Rectal smooth muscle tissue (tissue), 1 donor: ENCODE measurements around the gene BRMS1L.

Experiments used
- H3K27ac ChIP-seq: one replicate; pipeline ENCODE4 v1.7.0; 2013; ENCODE audit warnings: low read depth, low read length, inconsistent platforms
- H3K27me3 ChIP-seq: one replicate; pipeline ENCODE4 v1.7.0; 2013; ENCODE audit warnings: low read length; ENCODE audit not compliant: control insufficient read depth, insufficient read depth
- H3K36me3 ChIP-seq: one replicate; pipeline ENCODE4 v1.7.0; 2013; ENCODE audit warnings: low read length; ENCODE audit not compliant: control insufficient read depth, insufficient read depth
- H3K4me1 ChIP-seq: one replicate; pipeline ENCODE4 v1.7.0; 2013; ENCODE audit warnings: low read length; ENCODE audit not compliant: control insufficient read depth, insufficient read depth
- H3K4me3 ChIP-seq: one replicate; pipeline ENCODE4 v1.7.0; 2013; ENCODE audit warnings: low read length
- H3K9ac ChIP-seq: one replicate; pipeline ENCODE4 v1.7.0; 2013; ENCODE audit warnings: low read length

The BRMS1L gene

DNA sequence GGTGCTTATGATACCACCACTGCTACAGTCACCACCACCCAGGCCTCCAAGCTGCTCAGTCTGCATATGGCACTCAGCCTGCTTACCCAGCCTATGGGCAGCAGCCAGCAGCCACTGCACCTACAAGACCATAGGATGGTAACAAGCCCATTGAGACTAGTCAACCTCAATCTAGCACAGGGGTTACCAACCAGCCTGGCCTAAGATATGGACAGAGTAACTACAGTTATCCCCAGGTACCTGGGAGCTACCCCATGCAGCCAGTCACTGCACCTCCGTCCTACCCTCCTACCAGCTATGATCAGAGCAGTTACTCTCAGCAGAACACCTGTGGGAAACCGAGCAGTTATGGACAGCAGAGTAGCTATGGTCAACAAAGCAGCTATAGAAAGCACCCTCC, 55.1 kb downstream of the BRMS1L start:
- Histone ChIP-seq H3K36me3 (no peaks in the 10 kb centered on the region), H3K27ac (no peak overlapping the region), H3K4me1 (no peaks in the 10 kb centered on the region), H3K4me3 (no peak overlapping the region), H3K9ac (no peak overlapping the region), H3K27me3 (no peaks in the 10 kb centered on the region)

DNA sequence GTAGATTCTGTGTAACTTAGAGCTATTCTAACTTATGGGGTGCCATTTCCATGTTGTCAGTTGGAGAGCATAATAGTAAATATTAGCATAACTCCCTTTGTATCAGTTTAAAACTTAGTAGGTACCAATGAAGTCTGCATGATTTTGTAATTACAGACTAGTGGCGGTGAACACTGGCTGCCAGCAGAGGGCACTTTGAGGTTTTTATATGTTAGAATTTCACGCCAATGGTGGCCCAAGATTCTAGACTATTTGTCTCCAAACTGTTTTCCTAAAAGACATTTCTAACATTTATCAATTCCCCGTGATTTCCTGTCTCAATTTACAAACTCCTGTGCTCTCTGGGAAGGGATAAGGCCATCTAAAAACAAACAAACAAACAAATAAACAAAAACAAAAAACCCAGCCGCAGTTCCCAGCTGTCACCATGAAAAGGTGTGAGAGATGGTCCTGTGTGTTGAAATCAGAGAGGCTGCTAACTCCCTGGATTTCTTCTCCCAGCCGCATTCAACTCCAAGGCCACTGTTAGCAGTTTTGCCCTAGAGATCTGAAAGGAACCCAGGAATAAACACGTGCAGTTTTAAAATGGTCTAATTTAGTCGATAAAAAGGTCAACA, 57.6 kb downstream of the BRMS1L start:
- no peaks in the 10 kb centered on the region for H3K36me3 ChIP-seq
- H3K4me3 ChIP-seq: no peak overlapping the region
- no peak overlapping the region for H3K9ac ChIP-seq
- H3K4me1 ChIP-seq: no peaks in the 10 kb centered on the region
- no peaks in the 10 kb centered on the region for H3K27me3 ChIP-seq
- no peak overlapping the region for H3K27ac ChIP-seq

DNA sequence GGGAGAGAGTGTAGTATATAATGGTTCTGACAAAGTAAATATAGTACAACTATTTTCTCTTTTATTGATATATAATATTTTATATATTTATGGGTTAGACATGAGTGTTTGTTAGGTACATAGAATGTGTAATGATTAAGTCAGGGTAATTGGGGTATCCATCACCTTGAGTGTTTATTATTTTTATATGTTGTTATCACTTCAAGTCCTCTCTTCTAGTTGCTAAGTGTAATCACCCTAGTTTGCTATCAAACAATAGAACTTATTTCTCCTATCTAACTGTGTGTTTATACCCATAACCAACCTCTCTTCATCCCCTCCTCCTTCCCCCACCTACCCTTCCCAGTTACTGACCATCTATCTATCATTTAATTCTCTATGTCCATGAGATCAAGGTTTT, 64.2 kb downstream of the BRMS1L start:
- no peak overlapping the region for H3K9ac ChIP-seq
- H3K4me1 ChIP-seq: no peaks in the 10 kb centered on the region
- no peaks in the 10 kb centered on the region for H3K36me3 ChIP-seq
- no peak overlapping the region for H3K27ac ChIP-seq
- H3K4me3 ChIP-seq: no peak overlapping the region
- H3K27me3 ChIP-seq: no peaks in the 10 kb centered on the region

DNA sequence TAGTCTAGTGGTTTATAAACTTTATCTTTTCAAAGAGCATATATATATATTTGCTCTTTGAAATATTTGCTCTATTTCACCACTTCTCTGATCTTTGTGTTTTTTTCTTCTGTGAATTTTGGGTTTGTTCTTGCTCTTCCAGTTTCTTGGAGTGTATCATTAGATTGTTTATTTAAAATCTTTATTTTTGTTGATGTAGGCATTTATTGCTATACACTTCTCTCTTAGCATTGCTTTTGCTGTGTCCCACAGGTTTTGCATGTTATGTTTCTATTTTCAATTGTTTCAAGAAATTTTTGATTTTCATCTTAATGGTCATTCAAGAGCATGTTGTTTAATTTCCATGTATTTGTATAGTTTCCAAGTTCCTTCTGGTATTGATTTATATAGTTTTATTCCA, 69.1 kb downstream of the BRMS1L start:
- H3K4me3 ChIP-seq: no peak overlapping the region
- no peaks in the 10 kb centered on the region for H3K4me1 ChIP-seq
- no peaks in the 10 kb centered on the region for H3K36me3 ChIP-seq
- H3K27ac ChIP-seq: no peak overlapping the region
- no peaks in the 10 kb centered on the region for H3K27me3 ChIP-seq
- no peak overlapping the region for H3K9ac ChIP-seq

DNA sequence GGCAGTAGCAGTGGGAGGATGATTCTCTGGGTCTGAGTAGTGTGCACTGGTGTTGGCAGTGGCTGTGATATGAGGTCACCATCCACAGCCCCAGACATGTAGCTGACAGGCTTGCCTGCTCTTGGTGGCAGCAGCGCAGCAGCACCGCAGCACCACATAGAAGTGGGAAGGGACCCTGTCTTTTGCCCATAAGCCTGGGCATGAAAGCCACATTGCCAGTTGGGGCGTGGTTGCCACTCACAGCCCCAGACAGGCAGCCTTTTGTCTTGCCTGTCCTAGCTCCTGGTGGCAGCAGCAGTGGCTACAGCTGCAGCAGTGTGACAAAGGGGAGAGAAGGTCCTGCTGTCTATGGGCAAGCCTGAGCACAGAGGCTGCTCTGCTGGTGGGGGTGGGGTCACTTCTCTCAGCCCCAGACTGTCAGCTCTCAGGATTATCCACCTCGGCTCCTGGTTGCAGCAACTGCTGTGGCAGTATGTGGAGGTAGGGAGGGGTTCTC, 71.5 kb downstream of the BRMS1L start:
- Histone ChIP-seq H3K4me3 (no peak overlapping the region), H3K9ac (no peak overlapping the region), H3K27me3 (no peaks in the 10 kb centered on the region), H3K4me1 (no peaks in the 10 kb centered on the region), H3K27ac (no peak overlapping the region), H3K36me3 (no peaks in the 10 kb centered on the region)

DNA sequence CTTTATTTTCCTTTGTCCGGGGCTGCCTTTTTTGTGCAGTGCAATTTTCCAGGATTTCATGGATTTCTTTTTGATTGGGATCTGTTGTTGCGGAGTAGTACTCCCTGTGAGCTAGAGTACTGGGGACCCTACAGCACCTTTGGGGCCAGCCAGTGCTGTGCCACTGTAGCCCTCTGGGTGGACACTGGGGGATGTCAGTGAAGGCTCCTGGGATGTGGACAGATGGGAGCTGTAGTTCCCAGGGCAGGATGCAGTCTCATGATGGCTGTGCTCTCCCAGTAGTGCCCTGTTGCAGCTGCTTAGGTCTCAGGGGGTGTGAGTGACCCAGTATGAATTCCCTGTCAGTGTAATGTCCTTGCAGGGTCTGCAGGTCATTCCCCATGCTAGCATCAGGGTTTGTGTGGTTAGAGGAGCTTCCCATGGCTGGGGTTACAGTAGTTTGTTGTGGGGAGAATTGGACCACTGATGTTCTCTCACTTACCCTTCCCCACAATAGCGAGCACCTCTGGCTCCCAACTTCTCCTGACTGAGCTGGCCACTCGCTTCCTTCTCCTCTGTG, 72.2 kb downstream of the BRMS1L start:
- Histone ChIP-seq H3K9ac (no peak overlapping the region), H3K36me3 (no peaks in the 10 kb centered on the region), H3K4me1 (no peaks in the 10 kb centered on the region), H3K27ac (no peak overlapping the region), H3K27me3 (no peaks in the 10 kb centered on the region), H3K4me3 (no peak overlapping the region)

DNA sequence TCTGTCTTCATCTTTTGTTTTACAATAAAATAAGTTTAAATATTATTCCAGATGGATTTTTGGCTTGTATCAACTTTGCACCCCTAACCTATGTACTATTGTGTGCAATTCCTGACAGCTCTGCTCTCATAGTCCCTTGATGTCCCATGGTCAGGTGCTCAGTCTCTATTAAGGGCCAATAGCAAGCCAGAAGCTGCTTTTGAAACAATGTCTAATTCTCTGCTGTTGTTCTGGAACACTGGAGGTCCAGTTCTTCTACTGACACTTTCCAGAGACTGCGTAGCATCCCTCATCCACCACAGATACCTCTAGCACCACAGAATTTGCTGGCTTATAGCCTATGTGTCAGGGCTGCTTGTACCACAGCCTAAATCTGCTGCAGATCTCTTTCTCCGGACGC, 74.6 kb downstream of the BRMS1L start:
- Histone ChIP-seq H3K36me3 (no peaks in the 10 kb centered on the region), H3K27me3 (no peaks in the 10 kb centered on the region), H3K27ac (no peak overlapping the region), H3K4me3 (no peak overlapping the region), H3K9ac (no peak overlapping the region), H3K4me1 (no peaks in the 10 kb centered on the region)

DNA sequence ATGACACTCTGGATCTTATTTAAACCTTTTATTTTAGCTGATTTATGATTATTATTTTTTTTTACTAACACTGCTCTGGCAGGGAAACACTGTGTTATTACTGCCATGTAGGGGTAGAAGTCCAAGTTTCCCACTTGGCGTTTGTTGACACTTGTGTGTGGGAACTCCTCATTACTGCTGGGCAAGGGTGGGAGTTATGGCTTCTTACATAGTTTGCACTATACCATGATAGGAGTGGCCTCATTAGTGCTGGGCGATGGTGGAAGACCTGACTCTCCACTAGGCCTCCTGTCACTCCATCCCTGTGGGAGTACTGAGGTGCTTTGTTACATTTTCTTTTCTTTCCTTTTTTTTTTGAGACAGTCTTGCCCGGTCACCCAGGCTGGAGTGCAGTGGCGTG, 83.5 kb downstream of the BRMS1L start:
- H3K4me1 ChIP-seq: no peaks in the 10 kb centered on the region
- H3K4me3 ChIP-seq: no peak overlapping the region
- H3K27me3 ChIP-seq: no peaks in the 10 kb centered on the region
- H3K36me3 ChIP-seq: no peaks in the 10 kb centered on the region
- no peak overlapping the region for H3K9ac ChIP-seq
- H3K27ac ChIP-seq: no peak overlapping the region

DNA sequence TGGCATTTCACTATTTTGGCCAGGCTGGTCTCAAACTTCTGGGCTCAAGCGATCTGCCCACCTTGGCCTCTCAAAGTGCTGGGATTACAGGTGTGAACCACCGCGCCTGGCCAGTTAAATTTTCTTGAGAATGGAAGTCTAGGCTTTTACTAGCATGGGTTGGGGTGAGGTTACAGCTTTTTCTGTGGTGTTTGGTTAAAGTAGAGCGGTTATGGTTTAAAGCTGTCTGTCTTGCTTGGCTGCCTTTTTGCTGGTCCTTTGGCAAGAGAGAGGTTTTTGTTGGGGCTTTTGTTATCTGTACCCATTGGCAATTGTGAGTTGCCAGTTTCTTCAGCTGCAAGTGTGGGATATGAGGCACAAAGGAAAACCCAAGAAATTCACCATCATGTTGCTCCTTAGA, 84.1 kb downstream of the BRMS1L start:
- no peak overlapping the region for H3K9ac ChIP-seq
- H3K36me3 ChIP-seq: no peaks in the 10 kb centered on the region
- no peaks in the 10 kb centered on the region for H3K27me3 ChIP-seq
- no peaks in the 10 kb centered on the region for H3K4me1 ChIP-seq
- no peak overlapping the region for H3K4me3 ChIP-seq
- H3K27ac ChIP-seq: no peak overlapping the region

DNA sequence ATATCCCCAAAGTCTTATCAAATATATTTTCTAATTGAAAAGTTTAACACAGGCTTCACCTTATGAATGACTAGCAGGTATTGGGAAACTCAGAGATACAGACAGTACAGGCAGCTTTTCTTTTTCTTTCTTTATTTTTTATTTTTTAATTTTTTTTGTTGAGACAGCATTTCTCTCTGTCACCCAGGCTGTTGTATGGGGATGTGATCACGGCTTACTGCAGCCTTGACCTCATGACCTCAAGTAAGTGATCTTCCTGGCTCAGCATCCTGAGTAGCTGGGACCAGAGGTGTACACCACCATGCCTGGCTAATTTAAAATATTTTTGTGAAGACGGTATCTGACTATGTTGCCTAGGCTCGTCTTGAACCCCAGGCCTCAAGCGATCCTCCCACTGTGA, 85.0 kb downstream of the BRMS1L start:
- Histone ChIP-seq H3K36me3 (no peaks in the 10 kb centered on the region), H3K27ac (no peak overlapping the region), H3K27me3 (no peaks in the 10 kb centered on the region), H3K4me3 (no peak overlapping the region), H3K4me1 (no peaks in the 10 kb centered on the region), H3K9ac (no peak overlapping the region)

DNA sequence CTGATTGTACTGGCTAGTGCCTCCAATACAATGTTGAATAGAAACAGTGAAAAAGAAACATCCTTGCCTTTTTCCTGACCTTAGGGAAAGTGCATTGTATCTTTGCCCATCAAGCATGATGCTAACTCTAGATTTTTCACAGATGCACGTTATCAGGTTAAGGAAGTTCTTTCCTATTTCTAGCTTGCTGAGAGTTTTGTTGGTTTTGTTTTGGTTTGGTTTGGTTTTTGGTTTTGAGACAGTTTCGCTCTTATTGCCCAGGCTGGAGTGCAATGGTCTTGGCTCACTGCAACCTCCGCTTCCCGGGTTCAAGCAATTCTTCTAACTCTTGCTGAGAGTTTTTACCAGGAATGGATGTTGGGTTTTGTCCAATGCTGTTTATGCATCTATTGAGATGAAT, 89.0 kb downstream of the BRMS1L start:
- Histone ChIP-seq H3K36me3 (no peaks in the 10 kb centered on the region), H3K27ac (no peak overlapping the region), H3K9ac (no peak overlapping the region), H3K27me3 (no peaks in the 10 kb centered on the region), H3K4me3 (no peak overlapping the region), H3K4me1 (no peaks in the 10 kb centered on the region)

DNA sequence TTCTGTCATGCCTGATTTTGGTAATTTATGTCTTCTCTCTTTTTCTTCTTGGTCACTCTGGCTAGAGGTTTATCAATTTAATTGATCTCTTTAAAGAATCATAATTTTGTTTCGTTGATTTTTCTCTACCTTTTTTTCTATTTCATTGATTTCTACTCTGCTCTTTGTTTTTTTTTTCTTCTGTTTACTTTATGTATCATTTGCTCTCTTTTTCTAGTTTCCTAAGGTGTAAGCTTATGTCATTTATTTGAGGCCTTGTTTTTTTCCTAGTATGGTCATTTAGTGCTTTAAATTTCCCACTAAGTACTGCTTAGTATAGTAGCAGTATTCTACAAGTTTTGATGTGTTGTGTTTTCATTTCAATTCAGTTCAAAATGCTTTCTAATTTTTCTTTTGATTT, 89.6 kb downstream of the BRMS1L start:
- H3K4me3 ChIP-seq: no peak overlapping the region
- no peak overlapping the region for H3K27ac ChIP-seq
- H3K9ac ChIP-seq: no peak overlapping the region
- no peaks in the 10 kb centered on the region for H3K4me1 ChIP-seq
- no peaks in the 10 kb centered on the region for H3K27me3 ChIP-seq
- no peaks in the 10 kb centered on the region for H3K36me3 ChIP-seq
